ENCODE measurements around the gene SPAG16. TPM values are rescaled to one million over a fixed set of nuclear protein-coding genes. Genes with fewer than 3 reads are reported as not detected.

SPAG16 gene
- 50.9 and 57.0 TPM in 2 replicates for total RNA-seq (2014; rRNA removed; shearing (Covaris generic))

GRCh38 chr2:213284105-213285090 lies at the start of gene SPAG16:
Gene SPAG16, plus strand, starts transcription at chr2:213284464.
- DNase-seq (ENCODE audit: low spot score) = peak; percentile 96

- DNase-seq (ENCODE audit: low spot score) = no peak
These were observed 49.6 kb upstream of the SPAG16 start for GRCh38 chr2:213234641-213235040.

GRCh38 chr2:213235741-213236140 lies 48.5 kb upstream of the SPAG16 start:
- no peak for DNase-seq (ENCODE audit: low spot score)

GRCh38 chr2:213237251-213237650 lies 47.0 kb upstream of the SPAG16 start:
- DNase-seq (ENCODE audit: low spot score) = no peak

- no peak for DNase-seq (ENCODE audit: low spot score)
These were observed 46.5 kb upstream of the SPAG16 start for GRCh38 chr2:213237787-213238186.

GRCh38 chr2:213238753-213239495 lies 45.3 kb upstream of the SPAG16 start:
- peak; percentile 67 for DNase-seq (ENCODE audit: low spot score)

GRCh38 chr2:213241817-213242216 lies 42.4 kb upstream of the SPAG16 start:
- DNase-seq (ENCODE audit: low spot score) = no peak

GRCh38 chr2:213242653-213243052 lies 41.6 kb upstream of the SPAG16 start:
- no peak for DNase-seq (ENCODE audit: low spot score)

- DNase-seq (ENCODE audit: low spot score) = no peak
These were observed 40.8 kb upstream of the SPAG16 start for GRCh38 chr2:213243189-213244044.

GRCh38 chr2:213246497-213247281 lies 37.6 kb upstream of the SPAG16 start:
- peak; percentile 51 for DNase-seq (ENCODE audit: low spot score)

- DNase-seq (ENCODE audit: low spot score) = no peak
These were observed 36.7 kb upstream of the SPAG16 start for GRCh38 chr2:213247566-213247965.

GRCh38 chr2:213248637-213249036 lies 35.6 kb upstream of the SPAG16 start:
- no peak for DNase-seq (ENCODE audit: low spot score)

GRCh38 chr2:213249502-213249901 lies 34.8 kb upstream of the SPAG16 start:
- no peak for DNase-seq (ENCODE audit: low spot score)

GRCh38 chr2:213251618-213252017 lies 32.6 kb upstream of the SPAG16 start:
- DNase-seq (ENCODE audit: low spot score) = peak; percentile 59

GRCh38 chr2:213252206-213252605 lies 32.1 kb upstream of the SPAG16 start:
- no peak for DNase-seq (ENCODE audit: low spot score)

GRCh38 chr2:213253162-213253561 lies 31.1 kb upstream of the SPAG16 start:
- no peak for DNase-seq (ENCODE audit: low spot score)

- no peak for DNase-seq (ENCODE audit: low spot score)
These were observed 25.0 kb upstream of the SPAG16 start for GRCh38 chr2:213259266-213259665.

- no peak for DNase-seq (ENCODE audit: low spot score)
These were observed 23.0 kb upstream of the SPAG16 start for GRCh38 chr2:213261237-213261636.

- DNase-seq (ENCODE audit: low spot score) = no peak
These were observed 22.5 kb upstream of the SPAG16 start for GRCh38 chr2:213261715-213262114.

GRCh38 chr2:213265679-213266078 lies 18.6 kb upstream of the SPAG16 start:
- no peak for DNase-seq (ENCODE audit: low spot score)

- no peak for DNase-seq (ENCODE audit: low spot score)
These were observed 17.8 kb upstream of the SPAG16 start for GRCh38 chr2:213266421-213266820.

Data from A172 (cell line).